ENCODE data around the gene TNS1. TPM values are rescaled to one million over a fixed set of nuclear protein-coding genes. Genes with fewer than 3 reads are reported as not detected.

TNS1 gene
- total RNA-seq, 1 experiment from 2014 or later: 3.4 TPM

DNA sequence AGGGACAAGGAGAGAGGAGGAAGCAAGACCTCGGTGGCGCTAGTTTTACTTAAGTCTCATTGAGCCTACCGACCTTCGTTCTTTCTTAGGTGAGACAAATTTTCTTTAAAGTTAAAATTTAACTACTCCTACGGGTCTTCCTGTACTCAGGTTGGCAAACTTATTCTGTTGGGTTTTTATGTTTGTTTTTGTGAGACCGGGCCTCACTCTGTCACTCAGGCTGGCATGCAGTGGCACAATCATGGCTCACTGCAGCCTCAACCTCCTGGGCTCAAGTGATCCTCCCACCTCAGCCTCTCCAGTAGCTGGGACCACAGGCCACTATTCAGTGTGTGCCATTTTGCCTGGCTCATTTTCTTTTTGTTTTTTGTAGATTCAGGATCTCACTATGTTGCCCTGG is 189.0 kb downstream of the TNS1 start:
- Mint-ChIP-seq H3K36me3 (ENCODE audit: insufficient read depth in 1 of 3, low read depth in 3 of 3) (peaks cover 0 to 6% (median 6%) of the 10 kb centered on the region in 3 experiments; a peak in 4 of 7 replicates), H3K9me3 (no peaks in the 10 kb centered on the region; a peak in 2 of 5 replicates)
- no peak overlapping the region for H3K18ac ChIP-seq (ENCODE audit: insufficient read length, low read depth, low read length)

More for the DNA sequence above, 189.0 kb downstream of the TNS1 start:
- Histone ChIP-seq H3K4me2 (ENCODE audit: insufficient read depth, insufficient read length, low read length) (no peak overlapping the region), H4K5ac (ENCODE audit: insufficient read length, low read depth, low read length) (no peak overlapping the region), H3K23me2 (ENCODE audit: insufficient read length, low read depth, low read length, poor library complexity, severe bottlenecking) (no peaks in the 10 kb centered on the region), H3K9me3 (ENCODE audit: control insufficient read depth, low read depth, low read length) (no peaks in the 10 kb centered on the region), H3K4me1 (ENCODE audit: insufficient read depth, low read length) (no peaks in the 10 kb centered on the region), H2AK5ac (ENCODE audit: insufficient read length, low read length) (no peak overlapping the region), H3K27me3 (ENCODE audit: insufficient read depth, low read length) (no peaks in the 10 kb centered on the region), H3K56ac (ENCODE audit: insufficient read length, low read depth, low read length) (no peak overlapping the region), H3K79me1 (ENCODE audit: insufficient read depth, low read depth, low read length, poor library complexity, severe bottlenecking) (no peaks in the 10 kb centered on the region), H4K8ac (replicated peaks; ENCODE audit: insufficient read length, low read depth, low read length) (no peak overlapping the region), H2BK12ac (ENCODE audit: insufficient read length, low read depth, low read length) (no peak overlapping the region), H2BK20ac (ENCODE audit: low read depth, low read length, poor library complexity, severe bottlenecking) (no peak overlapping the region), H3K27ac (ENCODE audit: insufficient read length, low read depth, low read length) (no peak overlapping the region), H4K91ac (ENCODE audit: insufficient read length, low read depth, low read length) (no peak overlapping the region), H3K4ac (ENCODE audit: low read depth, low read length) (no peak overlapping the region), H4K20me1 (ENCODE audit: control insufficient read depth, insufficient read depth, insufficient read length) (no peaks in the 10 kb centered on the region), H3K23ac (ENCODE audit: insufficient read length, low read depth, low read length) (no peak overlapping the region), H3K14ac (ENCODE audit: insufficient read depth, low read length) (no peak overlapping the region), H3T11ph (ENCODE audit: low read length) (no peak overlapping the region), H3K79me2 (ENCODE audit: insufficient read depth, low read length) (no peaks in the 10 kb centered on the region), H2BK5ac (ENCODE audit: insufficient read length, low read length) (no peak overlapping the region), H3K9ac (ENCODE audit: extremely low read depth, insufficient read length, low read length) (no peak overlapping the region), H2BK120ac (ENCODE audit: low read depth, low read length, poor library complexity, severe bottlenecking) (no peak overlapping the region), H2BK15ac (ENCODE audit: low read depth, low read length) (no peak overlapping the region), H2AFZ (ENCODE audit: low read length) (no peak overlapping the region)
- H3K4me3 Mint-ChIP-seq: no peak overlapping the region
- no peak for DNase-seq
- WGBS (ENCODE audit: extremely low coverage, insufficient read length, low lambda C conversion rate): no CpG with 5 or more reads among the region's 6 CpGs
- no peaks in the 10 kb centered on the region for H3K27me3 Mint-ChIP-seq (ENCODE audit: low read depth)
- no peak overlapping the region; a peak in 1 of 7 replicates for H3K27ac Mint-ChIP-seq
- no peak for TF ChIP-seq CTCF (conservative IDR thresholded peaks at IDR 0.05)
- H3K4me1 Mint-ChIP-seq: no peaks in the 10 kb centered on the region; a peak in 1 of 4 replicates
